Gastrocnemius medialis (tissue), 4 donors: Measurements from ENCODE around the gene SCGN.

Experiments used
- POLR2A ChIP-seq, 2 donors: fragments of 450-650 bp; IDR thresholded peaks; one replicate each; pipeline ENCODE4 v1.6.1; 2017; ENCODE audit warnings: antibody characterized with exemption in 2 of 2, mild to moderate bottlenecking in 2 of 2, moderate library complexity in 2 of 2
- TF ChIP-seq, protein P1 (sequence below), 5 experiments: fragments of 450-650 bp in 3 of 5; fragments of 200-600 bp in 2 of 5; sonication (generic) in 2 of 5; IDR thresholded peaks in 4 of 5; conservative IDR thresholded peaks in 1 of 5; 1 replicate in 4 of 5; 2 replicates in 1 of 5; pipeline ENCODE4 v1.5.1; 2016 to 2019; ENCODE audit warnings: antibody characterized with exemption in 5 of 5, mild to moderate bottlenecking in 3 of 5, moderate library complexity in 3 of 5

DNA sequence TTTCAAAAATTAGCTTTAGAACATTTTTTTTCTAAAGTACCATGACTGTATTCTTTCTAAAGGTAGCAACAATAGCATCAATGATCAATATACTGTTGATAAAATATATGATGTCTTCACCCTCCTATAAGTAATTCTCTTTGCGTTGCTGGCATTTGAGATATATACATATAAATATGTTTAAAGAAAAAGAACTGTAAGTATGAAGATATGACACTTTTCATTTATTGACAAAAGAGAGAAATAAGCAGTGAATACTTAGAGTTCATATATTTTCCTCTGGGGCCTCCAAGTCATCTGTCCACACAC, 49.4 kb upstream of the SCGN start:
- TF ChIP-seq, protein P1, sequence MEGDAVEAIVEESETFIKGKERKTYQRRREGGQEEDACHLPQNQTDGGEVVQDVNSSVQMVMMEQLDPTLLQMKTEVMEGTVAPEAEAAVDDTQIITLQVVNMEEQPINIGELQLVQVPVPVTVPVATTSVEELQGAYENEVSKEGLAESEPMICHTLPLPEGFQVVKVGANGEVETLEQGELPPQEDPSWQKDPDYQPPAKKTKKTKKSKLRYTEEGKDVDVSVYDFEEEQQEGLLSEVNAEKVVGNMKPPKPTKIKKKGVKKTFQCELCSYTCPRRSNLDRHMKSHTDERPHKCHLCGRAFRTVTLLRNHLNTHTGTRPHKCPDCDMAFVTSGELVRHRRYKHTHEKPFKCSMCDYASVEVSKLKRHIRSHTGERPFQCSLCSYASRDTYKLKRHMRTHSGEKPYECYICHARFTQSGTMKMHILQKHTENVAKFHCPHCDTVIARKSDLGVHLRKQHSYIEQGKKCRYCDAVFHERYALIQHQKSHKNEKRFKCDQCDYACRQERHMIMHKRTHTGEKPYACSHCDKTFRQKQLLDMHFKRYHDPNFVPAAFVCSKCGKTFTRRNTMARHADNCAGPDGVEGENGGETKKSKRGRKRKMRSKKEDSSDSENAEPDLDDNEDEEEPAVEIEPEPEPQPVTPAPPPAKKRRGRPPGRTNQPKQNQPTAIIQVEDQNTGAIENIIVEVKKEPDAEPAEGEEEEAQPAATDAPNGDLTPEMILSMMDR (IDR thresholded peaks at IDR 0.05 in 4 of 5, conservative IDR thresholded peaks at IDR 0.05 in 1 of 5) = no peak
- no peak for TF ChIP-seq POLR2A (IDR thresholded peaks at IDR 0.05)
